ENCODE data around the gene TESPA1. TPM values are rescaled to one million over a fixed set of nuclear protein-coding genes. Genes with fewer than 3 reads are reported as not detected.
"Not testable (repeated sequence)": the region's sequence is repeated elsewhere in the genome, so short reads cannot be mapped to it uniquely, and the experiment has no call there.

TESPA1 gene
- total and polyA plus RNA-seq, 2 donors, result 1.1 to 1.6 TPM

- no peak overlapping the region for H3K27ac ChIP-seq (ENCODE audit: low read depth)
- WGBS, result 22% methylated on average over 12 of the region's 12 CpGs
- peak; percentile 23 for DNase-seq (ENCODE audit: extremely low spot score)
- H3K36me3 ChIP-seq (ENCODE audit: insufficient read depth), result no peaks in the 10 kb centered on the region
- H3K4me1 ChIP-seq (ENCODE audit: insufficient read depth), result no peaks in the 10 kb centered on the region
- H3K4me3 ChIP-seq (ENCODE audit: low read depth, low read length), result no peak overlapping the region
Observed at GRCh38 chr12:54993181-54993835, 8.7 kb upstream of the TESPA1 start.

GRCh38 chr12:54991991-54992375 is 7.4 kb upstream of the TESPA1 start:
- H3K4me1 ChIP-seq (ENCODE audit: insufficient read depth), result no peaks in the 10 kb centered on the region
- H3K36me3 ChIP-seq (ENCODE audit: insufficient read depth), result no peaks in the 10 kb centered on the region
- no peak overlapping the region for H3K4me3 ChIP-seq (ENCODE audit: low read depth, low read length)
- WGBS, result 73% methylated on average over 5 of the region's 5 CpGs
- H3K27ac ChIP-seq (ENCODE audit: low read depth), result no peak overlapping the region
- no peak for DNase-seq (ENCODE audit: extremely low spot score)

- DNase-seq (ENCODE audit: extremely low spot score), result no peak
- H3K27ac ChIP-seq (ENCODE audit: low read depth), result no peak overlapping the region
- WGBS, result 89% methylated on average over 9 of the region's 9 CpGs
Observed at GRCh38 chr12:54991161-54991990, 6.8 kb upstream of the TESPA1 start.

GRCh38 chr12:54989829-54990228 is 5.3 kb upstream of the TESPA1 start:
- 58% methylated on average over 1 of the region's 1 CpG for WGBS
- Histone ChIP-seq H3K4me3 (ENCODE audit: low read depth, low read length) (no peak overlapping the region), H3K36me3 (ENCODE audit: insufficient read depth) (no peaks in the 10 kb centered on the region), H3K27ac (ENCODE audit: low read depth) (no peak overlapping the region), H3K4me1 (ENCODE audit: insufficient read depth) (no peaks in the 10 kb centered on the region)
- no peak for DNase-seq (ENCODE audit: extremely low spot score)

More at GRCh38 chr12:54991161-54991990, 6.8 kb upstream of the TESPA1 start:
- Histone ChIP-seq H3K4me1 (ENCODE audit: insufficient read depth) (no peaks in the 10 kb centered on the region), H3K36me3 (ENCODE audit: insufficient read depth) (no peaks in the 10 kb centered on the region), H3K4me3 (ENCODE audit: low read depth, low read length) (no peak overlapping the region)

GRCh38 chr12:54988402-54989054 is 4.0 kb upstream of the TESPA1 start:
- Histone ChIP-seq H3K36me3 (ENCODE audit: insufficient read depth) (no peaks in the 10 kb centered on the region), H3K4me1 (ENCODE audit: insufficient read depth) (no peaks in the 10 kb centered on the region), H3K4me3 (ENCODE audit: low read depth, low read length) (no peak overlapping the region), H3K27ac (ENCODE audit: low read depth) (no peak overlapping the region)
- DNase-seq (ENCODE audit: extremely low spot score), result no peak
- 28% methylated on average over 1 of the region's 1 CpG for WGBS

- Histone ChIP-seq H3K36me3 (ENCODE audit: insufficient read depth) (no peaks in the 10 kb centered on the region), H3K4me3 (ENCODE audit: low read depth, low read length) (no peak overlapping the region), H3K27ac (ENCODE audit: low read depth) (no peak overlapping the region), H3K4me1 (ENCODE audit: insufficient read depth) (no peaks in the 10 kb centered on the region)
- 72% methylated on average over 4 of the region's 4 CpGs for WGBS
- DNase-seq (ENCODE audit: extremely low spot score), result no peak
Observed at GRCh38 chr12:54987611-54988231, 3.2 kb upstream of the TESPA1 start.

GRCh38 chr12:54986773-54987172 is 2.2 kb upstream of the TESPA1 start:
- DNase-seq (ENCODE audit: extremely low spot score); H3K27ac ChIP-seq (ENCODE audit: low read depth); H3K36me3 ChIP-seq (ENCODE audit: insufficient read depth); H3K4me3 ChIP-seq (ENCODE audit: low read depth, low read length); H3K4me1 ChIP-seq (ENCODE audit: insufficient read depth): not testable (repeated sequence)
- 95% methylated on average over 3 of the region's 3 CpGs for WGBS

- Histone ChIP-seq H3K36me3 (ENCODE audit: insufficient read depth) (no peaks in the 10 kb centered on the region), H3K4me3 (ENCODE audit: low read depth, low read length) (no peak overlapping the region), H3K27ac (ENCODE audit: low read depth) (no peak overlapping the region), H3K4me1 (ENCODE audit: insufficient read depth) (no peaks in the 10 kb centered on the region)
- WGBS, result 88% methylated on average over 2 of the region's 2 CpGs
- DNase-seq (ENCODE audit: extremely low spot score), result no peak
Observed at GRCh38 chr12:54983536-54984101, 943 bp downstream of the TESPA1 start.

GRCh38 chr12:54981796-54982195 is 2.8 kb downstream of the TESPA1 start:
- H3K27ac ChIP-seq (ENCODE audit: low read depth), result no peak overlapping the region
- no peaks in the 10 kb centered on the region for H3K4me1 ChIP-seq (ENCODE audit: insufficient read depth)
- H3K4me3 ChIP-seq (ENCODE audit: low read depth, low read length), result no peak overlapping the region
- H3K36me3 ChIP-seq (ENCODE audit: insufficient read depth), result no peaks in the 10 kb centered on the region
- no peak for DNase-seq (ENCODE audit: extremely low spot score)
- WGBS, result 91% methylated on average over 2 of the region's 2 CpGs

- 79% methylated on average over 5 of the region's 5 CpGs for WGBS
Observed at GRCh38 chr12:54980341-54980740, 4.2 kb downstream of the TESPA1 start.

GRCh38 chr12:54977857-54978256 is 6.7 kb downstream of the TESPA1 start:
- Histone ChIP-seq H3K4me3 (ENCODE audit: low read depth, low read length) (no peak overlapping the region), H3K36me3 (ENCODE audit: insufficient read depth) (no peaks in the 10 kb centered on the region), H3K4me1 (ENCODE audit: insufficient read depth) (no peaks in the 10 kb centered on the region), H3K27ac (ENCODE audit: low read depth) (no peak overlapping the region)
- 64% methylated on average over 5 of the region's 5 CpGs for WGBS
- DNase-seq (ENCODE audit: extremely low spot score), result no peak

More at GRCh38 chr12:54980341-54980740, 4.2 kb downstream of the TESPA1 start:
- H3K27ac ChIP-seq (ENCODE audit: low read depth), result no peak overlapping the region
- no peak overlapping the region for H3K4me3 ChIP-seq (ENCODE audit: low read depth, low read length)
- DNase-seq (ENCODE audit: extremely low spot score), result no peak
- no peaks in the 10 kb centered on the region for H3K4me1 ChIP-seq (ENCODE audit: insufficient read depth)
- H3K36me3 ChIP-seq (ENCODE audit: insufficient read depth), result no peaks in the 10 kb centered on the region

- H3K36me3 ChIP-seq (ENCODE audit: insufficient read depth), result no peaks in the 10 kb centered on the region
- no peaks in the 10 kb centered on the region for H3K4me1 ChIP-seq (ENCODE audit: insufficient read depth)
Observed at GRCh38 chr12:54977155-54977554, 7.4 kb downstream of the TESPA1 start.

GRCh38 chr12:54975875-54976274 is 8.7 kb downstream of the TESPA1 start:
- H3K27ac ChIP-seq (ENCODE audit: low read depth), result no peak overlapping the region
- H3K36me3 ChIP-seq (ENCODE audit: insufficient read depth), result no peaks in the 10 kb centered on the region
- DNase-seq (ENCODE audit: extremely low spot score), result no peak
- H3K4me1 ChIP-seq (ENCODE audit: insufficient read depth), result no peaks in the 10 kb centered on the region
- H3K4me3 ChIP-seq (ENCODE audit: low read depth, low read length), result no peak overlapping the region
- 34% methylated on average over 6 of the region's 6 CpGs for WGBS

More at GRCh38 chr12:54977155-54977554, 7.4 kb downstream of the TESPA1 start:
- no peak for DNase-seq (ENCODE audit: extremely low spot score)
- Histone ChIP-seq H3K27ac (ENCODE audit: low read depth) (no peak overlapping the region), H3K4me3 (ENCODE audit: low read depth, low read length) (no peak overlapping the region)
- 33% methylated on average over 3 of the region's 3 CpGs for WGBS
